ENCODE measurements around the gene NME4. TPM values are rescaled to one million over a fixed set of nuclear protein-coding genes. Genes with fewer than 3 reads are reported as not detected.

Gene NME4
- total and polyA plus RNA-seq, 2 donors (not counting 1 experiment from before 2014, with no cell fraction given), result 48.7 to 61.9 TPM

DNA sequence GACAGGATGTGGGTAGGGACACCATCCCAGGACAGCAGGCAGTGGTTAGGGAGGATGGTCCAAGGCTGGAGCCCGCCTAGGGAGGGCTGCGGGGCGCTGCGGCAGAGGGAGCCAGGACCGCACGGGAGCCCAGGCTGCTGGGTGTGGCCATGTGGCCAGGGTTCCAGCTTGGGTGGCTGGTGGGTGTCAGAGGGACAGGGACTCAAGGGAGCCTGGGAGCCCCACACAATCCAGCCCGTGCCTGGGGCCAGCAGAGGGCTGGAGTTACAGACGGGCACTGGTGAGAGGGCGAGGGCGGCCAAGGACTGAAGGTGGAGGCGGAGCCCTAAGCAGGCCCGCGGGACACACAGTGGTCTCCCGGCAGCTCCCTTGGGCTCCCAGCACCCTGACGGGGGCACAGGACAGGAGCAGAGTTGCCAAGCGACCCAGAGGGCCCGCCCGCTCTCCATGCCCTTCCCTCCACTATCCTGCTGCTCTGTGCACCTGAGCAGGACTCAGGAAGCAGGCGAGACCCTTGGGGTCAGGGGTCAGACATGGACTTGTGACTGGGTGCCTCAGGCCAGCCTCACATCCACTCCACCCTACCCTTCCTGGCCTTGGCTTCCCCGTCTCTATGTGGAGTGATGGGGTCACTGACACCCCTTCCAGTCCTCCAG, 33.8 kb upstream of the NME4 start:
- Histone ChIP-seq H3K79me2 (ENCODE audit: control insufficient read depth, insufficient read depth, low read length) (no peaks in the 10 kb centered on the region), H3K27me3 (replicated peaks in 1 of 4; ENCODE audit: control extremely low read depth in 1 of 4, control insufficient read depth in 3 of 4, insufficient read depth in 4 of 4, low read length in 3 of 4) (peaks cover 0 to 10% (median 0%) of the 10 kb centered on the region in 4 experiments), H3K4me3 (ENCODE audit: control extremely low read depth in 1 of 5, extremely low read depth in 1 of 5, insufficient read depth in 1 of 5, low read depth in 2 of 5, low read length in 4 of 5) (no peak overlapping the region), H3K4me2 (replicated peaks; ENCODE audit: low read depth, low read length, poor library complexity, severe bottlenecking) (no peak overlapping the region), H2AFZ (ENCODE audit: insufficient read depth, low read depth, low read length, poor library complexity, severe bottlenecking) (no peak overlapping the region), H3K9ac (ENCODE audit: low read length) (no peak overlapping the region), H3K36me3 (replicated peaks in 1 of 2; ENCODE audit: control extremely low read depth in 1 of 2, control insufficient read depth in 1 of 2, extremely low read depth in 1 of 2, insufficient read depth in 2 of 2, low read length in 1 of 2) (peaks cover 0 to 16% of the 10 kb centered on the region in 2 experiments), H3K27ac (ENCODE audit: low read length in 2 of 2) (no peak overlapping the region), H4K20me1 (ENCODE audit: control insufficient read depth, insufficient read depth, low read length, poor library complexity, severe bottlenecking) (no peaks in the 10 kb centered on the region), H3K9me3 (ENCODE audit: control extremely low read depth in 1 of 3, control insufficient read depth in 2 of 3, insufficient read depth in 1 of 3, low read length in 2 of 3) (no peaks in the 10 kb centered on the region), H3K4me1 (ENCODE audit: control insufficient read depth in 2 of 2, insufficient read depth in 2 of 2, low read length in 2 of 2) (peaks cover 0 to 8% of the 10 kb centered on the region in 2 donors)
- Mint-ChIP-seq H3K27me3 (peaks cover 5% of the 10 kb centered on the region), H3K9me3 (ENCODE audit: insufficient read depth) (no peaks in the 10 kb centered on the region), H3K4me3 (no peak overlapping the region), H3K4me1 (peaks cover 4% of the 10 kb centered on the region), H3K27ac (no peak overlapping the region)
- ChIA-PET CTCF (interaction anchor here (1.1 to 3.6 kb wide), 4 partner anchors 9 to 298 kb away, joined by 3 to 63 read pairs (median 21); no protein-coding TSS in a partner anchor), POLR2A (no interaction called here)
- no peak for TF ChIP-seq EZH2 (IDR thresholded peaks at IDR 0.05; ENCODE audit: borderline replicate concordance, insufficient read depth, low read depth, low read length, poor library complexity, severe bottlenecking)
- TF ChIP-seq, protein P1, sequence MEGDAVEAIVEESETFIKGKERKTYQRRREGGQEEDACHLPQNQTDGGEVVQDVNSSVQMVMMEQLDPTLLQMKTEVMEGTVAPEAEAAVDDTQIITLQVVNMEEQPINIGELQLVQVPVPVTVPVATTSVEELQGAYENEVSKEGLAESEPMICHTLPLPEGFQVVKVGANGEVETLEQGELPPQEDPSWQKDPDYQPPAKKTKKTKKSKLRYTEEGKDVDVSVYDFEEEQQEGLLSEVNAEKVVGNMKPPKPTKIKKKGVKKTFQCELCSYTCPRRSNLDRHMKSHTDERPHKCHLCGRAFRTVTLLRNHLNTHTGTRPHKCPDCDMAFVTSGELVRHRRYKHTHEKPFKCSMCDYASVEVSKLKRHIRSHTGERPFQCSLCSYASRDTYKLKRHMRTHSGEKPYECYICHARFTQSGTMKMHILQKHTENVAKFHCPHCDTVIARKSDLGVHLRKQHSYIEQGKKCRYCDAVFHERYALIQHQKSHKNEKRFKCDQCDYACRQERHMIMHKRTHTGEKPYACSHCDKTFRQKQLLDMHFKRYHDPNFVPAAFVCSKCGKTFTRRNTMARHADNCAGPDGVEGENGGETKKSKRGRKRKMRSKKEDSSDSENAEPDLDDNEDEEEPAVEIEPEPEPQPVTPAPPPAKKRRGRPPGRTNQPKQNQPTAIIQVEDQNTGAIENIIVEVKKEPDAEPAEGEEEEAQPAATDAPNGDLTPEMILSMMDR (IDR thresholded peaks at IDR 0.05), result no peak
- WGBS (ENCODE audit: insufficient coverage), result 82% methylated on average over 18 of the region's 20 CpGs
- no peak for ATAC-seq (ENCODE audit: low read depth)
- intact Hi-C loops (cut with micrococcal nuclease), result no loop called here
- DNase-seq, result no peak

DNA sequence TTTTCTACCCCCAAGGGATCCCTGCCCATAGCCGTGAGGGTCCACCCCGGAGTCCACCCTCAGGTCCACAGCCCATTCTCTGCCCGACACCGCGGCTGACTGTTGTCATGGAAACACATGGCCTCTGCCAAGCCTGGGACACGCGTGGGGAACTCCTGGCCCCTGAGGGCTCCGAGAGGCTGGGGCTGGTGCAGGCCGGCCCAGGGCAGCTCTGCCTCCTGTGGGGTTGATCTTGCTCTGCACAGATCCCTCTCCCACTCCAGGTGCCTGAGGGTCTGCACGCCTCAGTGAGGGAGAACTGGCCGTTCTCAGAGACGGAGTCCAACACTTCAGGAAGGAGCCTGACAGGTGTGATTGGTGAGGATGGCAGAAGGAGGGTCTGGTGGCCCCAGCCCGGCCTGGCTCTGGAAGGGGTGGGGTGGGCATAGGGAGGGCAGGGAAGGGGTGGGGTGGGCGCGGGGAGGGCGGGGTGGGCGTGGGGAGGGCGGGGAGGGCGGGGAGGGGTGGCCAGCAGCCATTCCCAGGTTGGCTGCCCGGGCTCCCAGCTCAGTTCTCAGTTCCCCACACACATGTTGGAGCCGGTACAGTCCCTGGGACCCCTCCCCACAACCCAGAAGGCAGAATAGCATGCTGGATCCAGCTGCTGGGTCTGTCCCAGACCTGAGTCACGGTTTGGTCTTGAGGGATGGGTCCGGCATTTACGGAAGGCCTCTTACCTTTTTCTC, 33.1 kb upstream of the NME4 start:
- H2AFZ ChIP-seq (ENCODE audit: insufficient read depth, low read depth, low read length, poor library complexity, severe bottlenecking), result no peak overlapping the region
- peaks cover 0 to 10% (median 0%) of the 10 kb centered on the region in 4 experiments for H3K27me3 ChIP-seq (replicated peaks in 1 of 4; ENCODE audit: control extremely low read depth in 1 of 4, control insufficient read depth in 3 of 4, insufficient read depth in 4 of 4, low read length in 3 of 4)
- H3K36me3 ChIP-seq (replicated peaks in 1 of 2; ENCODE audit: control extremely low read depth in 1 of 2, control insufficient read depth in 1 of 2, extremely low read depth in 1 of 2, insufficient read depth in 2 of 2, low read length in 1 of 2), result peaks cover 0 to 23% of the 10 kb centered on the region in 2 experiments
- Mint-ChIP-seq H3K4me1 (peaks cover 4% of the 10 kb centered on the region), H3K27me3 (peaks cover 5% of the 10 kb centered on the region), H3K4me3 (no peak overlapping the region), H3K9me3 (ENCODE audit: insufficient read depth) (no peaks in the 10 kb centered on the region), H3K27ac (no peak overlapping the region)
- ChIA-PET POLR2A (interaction anchor here (0.7 kb wide), 1 partner anchor 37 kb away, joined by 3 read pairs; no protein-coding TSS in a partner anchor), CTCF (interaction anchor here (0.6 to 1.6 kb wide), 2 partner anchors 253 to 257 kb away, joined by 4 to 9 read pairs; no protein-coding TSS in a partner anchor)
- no peak overlapping the region for H3K4me3 ChIP-seq (ENCODE audit: control extremely low read depth in 1 of 5, extremely low read depth in 1 of 5, insufficient read depth in 1 of 5, low read depth in 2 of 5, low read length in 4 of 5)
- H3K27ac ChIP-seq (ENCODE audit: low read length in 2 of 2), result no peak overlapping the region
- H3K4me2 ChIP-seq (replicated peaks; ENCODE audit: low read depth, low read length, poor library complexity, severe bottlenecking), result no peak overlapping the region
- ATAC-seq (ENCODE audit: low read depth) (no peak), DNase-seq (no peak)
- WGBS (ENCODE audit: insufficient coverage), result 48% methylated on average over 13 of the region's 24 CpGs
- intact Hi-C loops (cut with micrococcal nuclease), result no loop called here
- no peaks in the 10 kb centered on the region for H4K20me1 ChIP-seq (ENCODE audit: control insufficient read depth, insufficient read depth, low read length, poor library complexity, severe bottlenecking)
- H3K4me1 ChIP-seq (ENCODE audit: control insufficient read depth in 2 of 2, insufficient read depth in 2 of 2, low read length in 2 of 2), result peaks cover 0 to 8% of the 10 kb centered on the region in 2 donors
- no peak for TF ChIP-seq EZH2 (IDR thresholded peaks at IDR 0.05; ENCODE audit: borderline replicate concordance, insufficient read depth, low read depth, low read length, poor library complexity, severe bottlenecking)
- TF ChIP-seq, protein P1 (IDR thresholded peaks at IDR 0.05), result no peak
- H3K79me2 ChIP-seq (ENCODE audit: control insufficient read depth, insufficient read depth, low read length), result no peaks in the 10 kb centered on the region
- H3K9ac ChIP-seq (ENCODE audit: low read length), result no peak overlapping the region
- no peaks in the 10 kb centered on the region for H3K9me3 ChIP-seq (ENCODE audit: control extremely low read depth in 1 of 3, control insufficient read depth in 2 of 3, insufficient read depth in 1 of 3, low read length in 2 of 3)
